SH-SY5Y (cell line): Measurements from ENCODE around the gene MAP3K7CL.

ENCODE experiments used
- GATA2 ChIP-seq: IDR thresholded peaks from 2 replicates; pipeline ENCODE4 v1.6.1; 2011; ENCODE audit warnings: mild to moderate bottlenecking, low read depth, low read length
- GATA3 ChIP-seq: IDR thresholded peaks from 2 replicates; pipeline ENCODE4 v1.6.1; 2011; ENCODE audit warnings: low read depth, mild to moderate bottlenecking, low read length, moderate library complexity

DNA sequence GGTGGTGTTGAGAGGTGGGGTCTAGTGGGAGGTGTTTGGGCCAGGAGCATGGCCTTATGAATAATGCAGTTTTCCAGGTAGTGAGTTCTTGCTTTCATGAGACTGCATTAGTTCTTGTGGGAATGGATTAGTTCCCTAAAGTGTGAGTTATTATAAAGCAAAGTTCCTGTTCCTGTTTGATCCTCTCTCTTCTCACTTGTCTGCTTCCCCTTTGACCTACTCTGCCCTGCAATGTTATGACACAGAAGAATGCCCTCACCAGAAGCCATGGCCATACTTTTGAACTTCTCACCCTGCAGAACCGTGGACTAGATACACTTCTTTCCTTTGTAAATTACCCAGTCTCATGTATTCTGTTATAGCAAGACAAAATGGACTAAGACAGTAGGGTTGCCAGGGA lies 53.6 kb downstream of the MAP3K7CL start:
- TF ChIP-seq GATA2 (no peak), GATA3 (no peak)
